SK-N-SH treated with all-trans-retinoic acid at 6 μM for 48 hours (cell line): ENCODE results near the gene NR2E1.

Experiments used
- ATAC-seq: fragments of 200-7000 bp; cut with Tn5 transposase; 3 replicates; pipeline ENCODE4 v1.9.1; 2020; ENCODE audit warnings: mild to moderate bottlenecking, moderate library complexity
- ARNTL ChIP-seq: fragments of 450-650 bp; formaldehyde crosslinking; IDR thresholded peaks from 2 replicates; pipeline ENCODE4 v1.5.0; 2020; ENCODE audit warnings: low read depth, mild to moderate bottlenecking, moderate library complexity, borderline replicate concordance
- BACH2 ChIP-seq: fragments of 250-450 bp; sonication (Bioruptor Pico); IDR thresholded peaks from 2 replicates; pipeline ENCODE4 v1.9.0; 2021; ENCODE audit warnings: mild to moderate bottlenecking, borderline replicate concordance
- CREB5 ChIP-seq: fragments of 250-450 bp; sonication (Bioruptor Pico); IDR thresholded peaks from 2 replicates; pipeline ENCODE4 v1.5.1; 2020; ENCODE audit warnings: low read depth, mild to moderate bottlenecking, moderate library complexity
- CSDC2 ChIP-seq: fragments of 250-450 bp; sonication (Bioruptor Pico); IDR thresholded peaks from 2 replicates; pipeline ENCODE4 v1.5.0; 2020; ENCODE audit warnings: mild to moderate bottlenecking, moderate library complexity
- CSRNP3 ChIP-seq: fragments of 250-450 bp; sonication (Bioruptor Pico); IDR thresholded peaks from 2 replicates; pipeline ENCODE4 v1.5.1; 2021; ENCODE audit warnings: mild to moderate bottlenecking, moderate library complexity
- ESRRG ChIP-seq: fragments of 250-450 bp; sonication (Bioruptor Pico); IDR thresholded peaks from 2 replicates; pipeline ENCODE4 v1.6.1; 2021; ENCODE audit warnings: mild to moderate bottlenecking
- GLIS3 ChIP-seq: fragments of 250-450 bp; sonication (Bioruptor Pico); IDR thresholded peaks from 2 replicates; pipeline ENCODE4 v1.5.0; 2020; ENCODE audit warnings: mild to moderate bottlenecking, moderate library complexity
- ISL1 ChIP-seq: fragments of 250-450 bp; sonication (Bioruptor Pico); IDR thresholded peaks from 2 replicates; pipeline ENCODE4 v2.1.2; 2022; ENCODE audit warnings: mild to moderate bottlenecking, moderate library complexity
- OSR1 ChIP-seq: fragments of 250-450 bp; sonication (Bioruptor Pico); IDR thresholded peaks from 2 replicates; pipeline ENCODE4 v1.8.0; 2022; ENCODE audit warnings: moderate library complexity, mild to moderate bottlenecking, inconsistent platforms
- POU6F1 ChIP-seq: fragments of 250-450 bp; sonication (Bioruptor Pico); IDR thresholded peaks from 2 replicates; pipeline ENCODE4 v1.8.0; 2021; ENCODE audit warnings: low read depth, mild to moderate bottlenecking, moderate library complexity, borderline replicate concordance
- PPARA ChIP-seq: fragments of 250-450 bp; sonication (Bioruptor Pico); IDR thresholded peaks from 2 replicates; pipeline ENCODE4 v1.5.0; 2020; ENCODE audit warnings: mild to moderate bottlenecking, borderline replicate concordance
- RARB ChIP-seq: fragments of 250-450 bp; sonication (Bioruptor Pico); IDR thresholded peaks from 2 replicates; pipeline ENCODE4 v1.8.0; 2021; ENCODE audit warnings: mild to moderate bottlenecking, moderate library complexity
- SNAI2 ChIP-seq: fragments of 250-450 bp; sonication (Bioruptor Pico); IDR thresholded peaks from 2 replicates; pipeline ENCODE4 v1.5.0; 2020; ENCODE audit warnings: mild to moderate bottlenecking, moderate library complexity
- TCF4 ChIP-seq: fragments of 250-450 bp; sonication (Bioruptor Pico); IDR thresholded peaks from 2 replicates; pipeline ENCODE4 v1.8.0; 2021; ENCODE audit warnings: mild to moderate bottlenecking, moderate library complexity, borderline replicate concordance
- TOX ChIP-seq: fragments of 250-450 bp; sonication (Bioruptor Pico); IDR thresholded peaks from 2 replicates; pipeline ENCODE4 v1.8.0; 2021; ENCODE audit warnings: mild to moderate bottlenecking, moderate library complexity, borderline replicate concordance
- TSHZ2 ChIP-seq: fragments of 250-450 bp; sonication (Bioruptor Pico); IDR thresholded peaks from 2 replicates; pipeline ENCODE4 v1.5.0; 2020; ENCODE audit warnings: mild to moderate bottlenecking, moderate library complexity
- ZC3H10 ChIP-seq: fragments of 250-450 bp; sonication (Bioruptor Pico); IDR thresholded peaks from 2 replicates; pipeline ENCODE4 v1.5.1; 2021; ENCODE audit warnings: mild to moderate bottlenecking, moderate library complexity
- ZFP3 ChIP-seq: fragments of 250-450 bp; sonication (Bioruptor Pico); IDR thresholded peaks from 2 replicates; pipeline ENCODE4 v1.5.0; 2020; ENCODE audit warnings: mild to moderate bottlenecking, moderate library complexity
- ZFP30 ChIP-seq: fragments of 450-650 bp; formaldehyde crosslinking; IDR thresholded peaks from 2 replicates; pipeline ENCODE4 v1.5.0; 2022; ENCODE audit warnings: mild to moderate bottlenecking, moderate library complexity
- ZNF565 ChIP-seq: fragments of 450-650 bp; formaldehyde crosslinking; conservative IDR thresholded peaks from 2 replicates; pipeline ENCODE4 v1.5.0; 2020; ENCODE audit warnings: low read depth, mild to moderate bottlenecking, moderate library complexity
- ZNF70 ChIP-seq: fragments of 450-650 bp; formaldehyde crosslinking; IDR thresholded peaks from 2 replicates; pipeline ENCODE4 v1.5.0; 2020; ENCODE audit warnings: mild to moderate bottlenecking, moderate library complexity
- ZNF8 ChIP-seq: fragments of 450-650 bp; formaldehyde crosslinking; IDR thresholded peaks from 2 replicates; pipeline ENCODE4 v1.5.0; 2020; ENCODE audit warnings: mild to moderate bottlenecking, moderate library complexity

Gene NR2E1

GRCh38 chr6:108227290-108227689 lies 61.5 kb downstream of the NR2E1 start:
- TF ChIP-seq ZNF8 (CRISPR knock-in tag) (no peak), GLIS3 (no peak), PPARA (CRISPR knock-in tag) (no peak), OSR1 (CRISPR knock-in tag) (no peak), CSDC2 (CRISPR knock-in tag) (no peak), ZNF70 (CRISPR knock-in tag) (no peak), RARB (no peak), TOX (CRISPR knock-in tag) (no peak), CREB5 (CRISPR knock-in tag) (no peak), TSHZ2 (CRISPR knock-in tag) (no peak)
- ATAC-seq: no peak

- ATAC-seq: no peak
- TF ChIP-seq ESRRG (CRISPR knock-in tag) (no peak), CREB5 (CRISPR knock-in tag) (no peak), RARB (no peak), ISL1 (CRISPR knock-in tag) (no peak), ZFP3 (CRISPR knock-in tag) (no peak), SNAI2 (CRISPR knock-in tag) (no peak), CSRNP3 (CRISPR knock-in tag) (no peak), CSDC2 (CRISPR knock-in tag) (no peak), ZNF70 (CRISPR knock-in tag) (no peak), GLIS3 (no peak), ARNTL (CRISPR knock-in tag) (no peak)
Observed at GRCh38 chr6:108228416-108228815, 62.6 kb downstream of the NR2E1 start.

GRCh38 chr6:108235127-108235526 lies 69.3 kb downstream of the NR2E1 start:
- TF ChIP-seq ZNF8 (CRISPR knock-in tag) (no peak), ARNTL (CRISPR knock-in tag) (no peak), CREB5 (CRISPR knock-in tag) (no peak), POU6F1 (CRISPR knock-in tag) (no peak), ZFP30 (CRISPR knock-in tag) (no peak), ZNF565 (no peak), CSRNP3 (CRISPR knock-in tag) (no peak), CSDC2 (CRISPR knock-in tag) (no peak), TCF4 (CRISPR knock-in tag) (no peak), GLIS3 (no peak), ZC3H10 (CRISPR knock-in tag) (no peak), TOX (CRISPR knock-in tag) (no peak), BACH2 (no peak), TSHZ2 (CRISPR knock-in tag) (no peak), ISL1 (CRISPR knock-in tag) (no peak)
- ATAC-seq: no peak
